ENCODE data around the gene TGM4. TPM values are rescaled to one million over a fixed set of nuclear protein-coding genes. Genes with fewer than 3 reads are reported as not detected.

TGM4 gene
- total and polyA plus RNA-seq, 2 donors (not counting 1 experiment from before 2014, with no cell fraction given), result not detected

DNA sequence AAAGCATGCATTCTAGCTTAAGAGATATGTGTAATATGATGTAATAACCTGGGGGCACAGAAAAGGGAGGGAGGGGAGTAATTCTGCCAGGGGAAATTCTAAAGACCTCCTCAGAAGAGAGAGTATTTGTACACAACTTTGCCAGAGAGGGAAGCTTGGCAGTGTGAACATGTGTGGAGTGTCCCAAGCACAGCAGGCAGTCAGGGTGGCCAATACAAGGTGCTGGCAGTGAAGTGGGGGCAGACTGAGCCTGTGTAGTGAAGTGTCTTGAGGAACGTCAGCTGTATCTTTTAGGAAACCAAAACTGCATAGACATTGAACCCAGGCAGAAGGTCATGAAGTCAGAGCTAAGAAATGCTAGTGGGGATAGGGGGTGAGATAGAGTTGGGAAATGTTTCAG lies 42.4 kb upstream of the TGM4 start:
- CTCF ChIA-PET, result no interaction called here
- intact Hi-C loops (cut with micrococcal nuclease), result no loop called here

GRCh38 chr3:44832965-44833364 lies 41.4 kb upstream of the TGM4 start:
- TF ChIP-seq, protein P1, sequence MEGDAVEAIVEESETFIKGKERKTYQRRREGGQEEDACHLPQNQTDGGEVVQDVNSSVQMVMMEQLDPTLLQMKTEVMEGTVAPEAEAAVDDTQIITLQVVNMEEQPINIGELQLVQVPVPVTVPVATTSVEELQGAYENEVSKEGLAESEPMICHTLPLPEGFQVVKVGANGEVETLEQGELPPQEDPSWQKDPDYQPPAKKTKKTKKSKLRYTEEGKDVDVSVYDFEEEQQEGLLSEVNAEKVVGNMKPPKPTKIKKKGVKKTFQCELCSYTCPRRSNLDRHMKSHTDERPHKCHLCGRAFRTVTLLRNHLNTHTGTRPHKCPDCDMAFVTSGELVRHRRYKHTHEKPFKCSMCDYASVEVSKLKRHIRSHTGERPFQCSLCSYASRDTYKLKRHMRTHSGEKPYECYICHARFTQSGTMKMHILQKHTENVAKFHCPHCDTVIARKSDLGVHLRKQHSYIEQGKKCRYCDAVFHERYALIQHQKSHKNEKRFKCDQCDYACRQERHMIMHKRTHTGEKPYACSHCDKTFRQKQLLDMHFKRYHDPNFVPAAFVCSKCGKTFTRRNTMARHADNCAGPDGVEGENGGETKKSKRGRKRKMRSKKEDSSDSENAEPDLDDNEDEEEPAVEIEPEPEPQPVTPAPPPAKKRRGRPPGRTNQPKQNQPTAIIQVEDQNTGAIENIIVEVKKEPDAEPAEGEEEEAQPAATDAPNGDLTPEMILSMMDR (IDR thresholded peaks at IDR 0.05), result no peak
- TF ChIP-seq EZH2 (IDR thresholded peaks at IDR 0.05; ENCODE audit: borderline replicate concordance, insufficient read depth, low read depth, low read length, poor library complexity, severe bottlenecking), result no peak
- no CpG with 5 or more reads among the region's 2 CpGs for WGBS (ENCODE audit: insufficient coverage)
- Histone ChIP-seq H4K20me1 (ENCODE audit: control insufficient read depth, insufficient read depth, low read length, poor library complexity, severe bottlenecking) (no peaks in the 10 kb centered on the region), H3K79me2 (ENCODE audit: control insufficient read depth, insufficient read depth, low read length) (no peaks in the 10 kb centered on the region), H3K27ac (ENCODE audit: low read length in 2 of 2) (no peak overlapping the region), H3K36me3 (replicated peaks in 1 of 2; ENCODE audit: control extremely low read depth in 1 of 2, control insufficient read depth in 1 of 2, extremely low read depth in 1 of 2, insufficient read depth in 2 of 2, low read length in 1 of 2) (peaks cover 0 to 7% of the 10 kb centered on the region in 2 experiments), H2AFZ (ENCODE audit: insufficient read depth, low read depth, low read length, poor library complexity, severe bottlenecking) (no peak overlapping the region), H3K4me2 (replicated peaks; ENCODE audit: low read depth, low read length, poor library complexity, severe bottlenecking) (no peak overlapping the region), H3K9ac (ENCODE audit: low read length) (no peak overlapping the region), H3K9me3 (ENCODE audit: control extremely low read depth in 1 of 3, control insufficient read depth in 2 of 3, insufficient read depth in 1 of 3, low read length in 2 of 3) (peaks cover 5 to 20% (median 12%) of the 10 kb centered on the region in 3 donors), H3K4me3 (ENCODE audit: control extremely low read depth in 1 of 5, extremely low read depth in 1 of 5, insufficient read depth in 1 of 5, low read depth in 2 of 5, low read length in 4 of 5) (no peak overlapping the region), H3K27me3 (replicated peaks in 1 of 4; ENCODE audit: control extremely low read depth in 1 of 4, control insufficient read depth in 3 of 4, insufficient read depth in 4 of 4, low read length in 3 of 4) (no peaks in the 10 kb centered on the region), H3K4me1 (ENCODE audit: control insufficient read depth in 2 of 2, insufficient read depth in 2 of 2, low read length in 2 of 2) (no peaks in the 10 kb centered on the region)
- intact Hi-C loops (cut with micrococcal nuclease), result no loop called here
- ATAC-seq (ENCODE audit: low read depth), result no peak
- Mint-ChIP-seq H3K27ac (no peak overlapping the region), H3K4me3 (no peak overlapping the region), H3K27me3 (no peaks in the 10 kb centered on the region), H3K9me3 (ENCODE audit: insufficient read depth) (peaks cover 9% of the 10 kb centered on the region), H3K4me1 (no peaks in the 10 kb centered on the region)
- DNase-seq, result no peak
- POLR2A ChIA-PET, result no interaction called here
- CTCF ChIA-PET, result no interaction called here

More for the DNA sequence above, 42.4 kb upstream of the TGM4 start:
- Mint-ChIP-seq H3K4me3 (no peak overlapping the region), H3K27me3 (no peaks in the 10 kb centered on the region), H3K9me3 (ENCODE audit: insufficient read depth) (peaks cover 9% of the 10 kb centered on the region), H3K27ac (no peak overlapping the region), H3K4me1 (peaks cover 4% of the 10 kb centered on the region)
- Histone ChIP-seq H3K9ac (ENCODE audit: low read length) (no peak overlapping the region), H3K4me2 (replicated peaks; ENCODE audit: low read depth, low read length, poor library complexity, severe bottlenecking) (no peak overlapping the region), H3K27ac (ENCODE audit: low read length in 2 of 2) (no peak overlapping the region), H3K9me3 (ENCODE audit: control extremely low read depth in 1 of 3, control insufficient read depth in 2 of 3, insufficient read depth in 1 of 3, low read length in 2 of 3) (peaks cover 4 to 15% (median 10%) of the 10 kb centered on the region in 3 donors), H3K4me3 (ENCODE audit: control extremely low read depth in 1 of 5, extremely low read depth in 1 of 5, insufficient read depth in 1 of 5, low read depth in 2 of 5, low read length in 4 of 5) (no peak overlapping the region), H2AFZ (ENCODE audit: insufficient read depth, low read depth, low read length, poor library complexity, severe bottlenecking) (no peak overlapping the region), H3K79me2 (ENCODE audit: control insufficient read depth, insufficient read depth, low read length) (no peaks in the 10 kb centered on the region), H3K27me3 (replicated peaks in 1 of 4; ENCODE audit: control extremely low read depth in 1 of 4, control insufficient read depth in 3 of 4, insufficient read depth in 4 of 4, low read length in 3 of 4) (no peaks in the 10 kb centered on the region), H3K4me1 (ENCODE audit: control insufficient read depth in 2 of 2, insufficient read depth in 2 of 2, low read length in 2 of 2) (peaks cover 0 to 4% of the 10 kb centered on the region in 2 donors), H4K20me1 (ENCODE audit: control insufficient read depth, insufficient read depth, low read length, poor library complexity, severe bottlenecking) (no peaks in the 10 kb centered on the region), H3K36me3 (replicated peaks in 1 of 2; ENCODE audit: control extremely low read depth in 1 of 2, control insufficient read depth in 1 of 2, extremely low read depth in 1 of 2, insufficient read depth in 2 of 2, low read length in 1 of 2) (peaks cover 0 to 7% of the 10 kb centered on the region in 2 experiments)
- ATAC-seq (ENCODE audit: low read depth) (no peak), DNase-seq (no peak)
- WGBS (ENCODE audit: insufficient coverage), result 100% methylated on average over 1 of the region's 1 CpG
- POLR2A ChIA-PET, result no interaction called here
- no peak for TF ChIP-seq EZH2 (IDR thresholded peaks at IDR 0.05; ENCODE audit: borderline replicate concordance, insufficient read depth, low read depth, low read length, poor library complexity, severe bottlenecking)
- TF ChIP-seq, protein P1 (IDR thresholded peaks at IDR 0.05), result no peak
